ENCODE measurements around the gene GAPT. TPM values are rescaled to one million over a fixed set of nuclear protein-coding genes. Genes with fewer than 3 reads are reported as not detected.

Gene GAPT
- polyA plus RNA-seq, 3 donors, result 1.5 to 1.8 (median 1.7) TPM

DNA sequence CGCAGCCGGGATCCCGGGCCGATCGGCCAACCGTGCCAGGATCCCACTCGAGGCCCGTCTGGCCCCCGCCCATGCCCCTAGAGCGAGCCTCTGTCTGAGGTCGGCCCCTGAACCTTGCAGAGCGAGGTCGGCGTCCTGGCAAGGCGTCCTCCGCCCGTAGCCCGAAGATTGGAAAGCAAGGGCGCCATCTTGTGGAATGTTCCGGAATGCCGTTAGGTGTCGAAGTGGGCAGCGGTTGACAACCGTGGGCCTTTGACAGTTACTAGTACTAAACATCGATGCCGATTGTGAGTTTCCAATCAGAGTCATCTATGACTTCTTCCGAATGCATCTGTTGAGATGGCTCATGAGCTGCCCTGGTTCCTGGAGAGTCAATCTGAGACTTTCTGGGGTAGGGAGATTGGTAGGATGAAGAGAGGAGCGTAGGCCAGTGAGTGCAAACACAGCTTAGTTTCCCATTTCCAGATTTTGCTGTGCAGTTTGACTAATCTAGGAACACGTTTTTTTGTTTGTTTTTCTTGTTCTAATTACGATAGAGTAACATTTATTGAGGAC is 30.4 kb upstream of the GAPT start:
- peak; percentile 83 to 89 (median 86) for DNase-seq (ENCODE audit: low read depth in 3 of 3, low spot score in 2 of 3)

DNA sequence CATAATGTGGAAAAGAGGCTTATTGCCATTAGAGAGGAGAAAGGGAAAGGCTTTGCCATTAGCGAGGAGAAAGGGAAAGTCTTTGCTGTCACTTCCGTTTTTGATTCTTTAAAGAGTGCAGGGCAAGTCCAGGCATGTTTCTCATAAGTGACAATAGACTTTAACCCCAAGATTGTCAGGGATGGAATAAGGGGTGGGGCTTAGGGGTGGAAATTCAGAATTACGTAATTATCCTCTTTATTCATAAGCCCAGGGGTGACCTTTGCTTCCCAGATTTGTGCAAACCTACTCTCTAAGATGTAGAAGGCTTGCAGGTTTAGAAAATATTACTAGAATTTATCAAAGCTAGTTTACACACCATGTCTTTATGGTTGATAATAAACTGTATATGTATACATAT is 29.1 kb upstream of the GAPT start:
- DNase-seq (ENCODE audit: low read depth in 3 of 3, low spot score in 2 of 3), result no peak

DNA sequence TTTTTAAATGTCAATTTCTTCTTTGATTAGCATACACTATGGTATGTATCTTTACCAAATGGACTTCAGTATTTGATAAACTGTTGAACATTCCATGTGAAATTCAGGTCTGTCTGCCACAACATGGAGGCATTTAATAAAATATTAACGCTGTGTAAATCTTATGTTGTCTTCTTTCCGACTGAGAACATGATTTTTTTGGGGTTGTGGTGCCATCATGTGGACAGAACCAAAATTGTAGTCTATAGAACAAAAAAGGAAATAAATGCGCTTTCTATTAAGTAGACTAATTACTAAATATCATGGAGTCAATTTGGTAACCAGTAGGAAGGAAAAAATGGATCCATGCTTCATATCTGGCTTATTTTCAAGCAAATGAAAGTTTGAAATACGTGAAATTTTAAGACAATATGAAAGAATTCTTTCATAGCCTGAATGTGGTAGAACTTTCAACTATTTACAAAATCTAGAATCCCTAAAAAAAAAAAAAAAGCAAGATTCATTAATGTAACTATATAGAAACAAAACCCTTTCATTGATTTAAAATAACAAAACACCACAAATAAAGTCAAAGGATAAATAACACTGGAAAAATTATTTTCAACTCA is 28.5 kb upstream of the GAPT start:
- peak; percentile 27 to 51 (median 33) for DNase-seq (ENCODE audit: low read depth in 3 of 3, low spot score in 2 of 3)

DNA sequence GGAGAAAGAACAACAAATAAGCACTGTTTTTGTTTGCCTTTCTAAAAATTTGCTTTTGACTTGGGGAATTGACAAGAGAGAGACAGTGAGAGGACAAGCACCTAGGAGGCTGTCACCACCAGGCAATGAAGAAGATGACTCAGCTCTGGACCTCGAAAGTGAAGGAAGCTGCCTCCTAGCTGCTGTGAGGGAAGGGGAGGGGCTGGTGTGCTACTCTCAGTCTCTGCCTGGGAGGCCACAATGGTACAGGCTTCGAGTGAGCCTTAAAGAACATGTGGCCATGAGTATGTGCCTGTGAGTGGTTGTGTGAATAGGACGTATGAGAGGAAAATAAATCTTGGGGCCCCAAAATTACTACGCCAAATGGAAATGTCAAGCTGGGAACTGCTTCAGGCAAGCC is 24.3 kb upstream of the GAPT start:
- no peak for DNase-seq (ENCODE audit: low read depth in 3 of 3, low spot score in 2 of 3)

DNA sequence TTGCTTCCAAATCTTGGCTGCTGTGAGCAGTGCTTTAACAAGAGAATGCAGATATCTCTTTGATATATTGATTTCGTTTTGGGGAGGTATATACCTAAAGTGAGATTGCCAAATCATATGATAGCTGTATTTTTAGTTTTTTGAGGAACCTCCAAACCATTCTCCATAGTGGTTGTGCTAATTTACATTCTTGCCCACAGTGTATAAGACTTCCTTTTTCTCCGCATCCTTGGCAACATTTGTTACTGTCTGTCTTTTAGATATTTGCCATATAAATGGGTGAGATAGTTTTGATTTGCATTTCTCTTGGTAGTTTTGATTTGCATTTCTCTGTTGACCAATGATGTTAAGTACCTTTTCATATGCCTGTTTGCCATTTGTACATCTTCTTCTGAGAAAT is 21.3 kb upstream of the GAPT start:
- DNase-seq (ENCODE audit: low read depth in 3 of 3, low spot score in 2 of 3), result no peak

DNA sequence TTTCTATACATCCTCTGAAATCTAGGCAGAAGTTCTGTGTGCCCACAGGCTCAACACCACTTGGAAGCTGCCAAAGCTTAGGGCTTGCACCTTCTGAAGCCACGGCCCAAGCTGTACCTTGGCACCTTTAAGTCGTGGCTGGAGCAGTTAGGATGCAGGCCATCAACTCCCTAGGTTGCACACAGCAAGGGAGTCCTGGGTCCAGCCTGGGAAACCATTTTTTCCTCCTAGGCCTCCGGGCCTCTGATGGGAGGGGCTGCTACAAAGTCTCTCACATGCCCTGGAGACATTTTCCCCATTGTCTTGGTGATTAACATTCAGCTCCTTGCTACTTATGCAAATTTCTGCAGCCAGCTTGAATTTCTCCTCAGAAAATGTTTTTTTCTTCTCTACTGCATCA is 15.8 kb upstream of the GAPT start:
- DNase-seq (ENCODE audit: low read depth in 3 of 3, low spot score in 2 of 3), result no peak

DNA sequence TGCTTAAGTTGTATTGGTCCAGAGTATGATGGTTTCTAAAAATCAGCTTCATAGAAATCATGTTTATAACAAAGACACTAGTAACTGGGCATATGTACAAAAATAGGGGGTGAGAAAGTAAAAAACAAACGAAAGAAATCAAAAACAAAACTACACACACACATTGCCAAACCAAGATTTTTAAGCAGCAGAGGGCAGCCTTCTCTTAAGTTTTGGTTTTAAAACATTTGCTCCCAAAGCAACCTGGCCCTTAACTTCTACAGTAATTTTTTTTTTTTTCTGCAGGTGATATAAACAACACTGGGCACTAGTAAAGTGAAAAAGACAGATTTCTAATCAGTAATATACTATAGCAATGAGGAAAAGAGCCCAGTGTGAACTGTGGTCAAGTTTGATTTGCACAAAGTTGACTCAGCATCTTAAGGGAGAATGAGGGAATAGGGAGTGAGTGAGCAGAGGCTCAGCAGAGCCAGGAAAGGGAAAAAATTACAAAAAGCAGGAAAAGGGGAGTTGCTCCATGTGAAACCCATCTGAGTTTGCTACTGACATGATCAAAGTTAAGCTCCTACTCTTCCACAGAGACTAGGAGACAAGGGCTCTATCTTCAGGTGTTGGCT is 13.4 kb upstream of the GAPT start:
- DNase-seq (ENCODE audit: low read depth in 3 of 3, low spot score in 2 of 3), result no peak

DNA sequence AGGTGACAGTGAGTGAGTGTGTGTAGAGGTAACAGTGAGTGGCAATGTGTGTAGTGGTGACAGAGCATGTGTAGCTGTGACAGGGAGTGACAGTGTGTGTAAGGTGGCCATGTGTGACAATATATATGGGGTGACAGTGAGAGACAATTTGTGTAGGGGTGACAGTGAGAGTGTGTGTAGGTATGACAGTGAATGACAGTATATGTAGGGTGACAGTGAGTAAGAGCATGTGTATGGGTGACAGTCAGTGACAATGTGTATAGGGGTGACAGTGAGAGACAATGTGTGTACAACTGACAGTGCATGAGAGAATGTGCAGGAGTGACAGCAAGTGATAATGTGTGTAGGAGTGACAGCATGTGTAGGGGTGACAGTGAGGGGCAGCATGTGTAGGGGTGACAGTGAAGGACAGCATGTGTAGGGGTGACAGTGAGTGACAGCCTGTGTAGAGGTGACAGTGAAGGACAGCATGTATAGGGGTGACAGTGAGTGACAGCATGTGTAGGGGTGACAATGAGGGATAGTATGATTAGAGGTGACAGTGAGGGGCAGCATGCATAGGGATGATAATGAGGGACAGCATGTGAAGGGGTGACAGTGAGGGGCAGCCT is 10.1 kb upstream of the GAPT start:
- no peak for DNase-seq (ENCODE audit: low read depth in 3 of 3, low spot score in 2 of 3)

DNA sequence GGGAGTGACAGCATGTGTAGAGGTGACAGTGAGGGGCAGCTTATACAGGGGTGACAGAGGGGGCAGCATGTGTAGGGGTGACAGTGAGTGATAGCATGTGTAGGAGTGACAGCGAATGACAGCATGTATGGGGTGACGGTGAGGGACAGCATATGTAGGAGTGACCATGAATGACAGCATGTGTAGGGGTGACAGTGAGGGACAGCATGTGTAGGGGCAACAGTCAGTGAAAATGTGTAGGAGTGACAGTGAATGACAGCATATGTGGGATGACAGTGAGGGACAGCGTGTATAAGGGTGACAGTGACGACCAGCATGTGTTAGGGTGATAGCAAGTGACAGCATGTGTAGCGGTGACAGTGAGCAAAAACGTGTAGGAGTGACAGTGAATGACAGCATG is 9.4 kb upstream of the GAPT start:
- DNase-seq (ENCODE audit: low read depth in 3 of 3, low spot score in 2 of 3), result no peak

DNA sequence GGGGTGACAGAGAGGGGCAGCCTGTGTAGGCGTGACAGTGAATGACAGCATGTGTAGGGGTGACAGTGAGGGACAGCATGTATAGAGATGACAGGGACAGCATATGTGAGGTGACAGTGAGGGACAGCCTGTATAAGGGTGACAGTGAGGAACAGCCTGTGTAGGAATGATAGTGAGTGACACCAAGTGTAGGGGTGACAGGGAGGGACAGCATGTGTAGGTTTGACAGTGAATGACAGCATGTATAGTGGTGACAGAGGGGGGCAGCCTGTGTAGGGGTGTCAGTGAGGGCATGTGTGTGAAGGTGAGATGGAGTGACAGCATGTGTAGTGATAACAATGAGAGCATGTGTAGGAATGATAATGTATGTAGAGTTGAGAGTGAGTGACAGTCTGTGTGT is 8.7 kb upstream of the GAPT start:
- no peak for DNase-seq (ENCODE audit: low read depth in 3 of 3, low spot score in 2 of 3)

DNA sequence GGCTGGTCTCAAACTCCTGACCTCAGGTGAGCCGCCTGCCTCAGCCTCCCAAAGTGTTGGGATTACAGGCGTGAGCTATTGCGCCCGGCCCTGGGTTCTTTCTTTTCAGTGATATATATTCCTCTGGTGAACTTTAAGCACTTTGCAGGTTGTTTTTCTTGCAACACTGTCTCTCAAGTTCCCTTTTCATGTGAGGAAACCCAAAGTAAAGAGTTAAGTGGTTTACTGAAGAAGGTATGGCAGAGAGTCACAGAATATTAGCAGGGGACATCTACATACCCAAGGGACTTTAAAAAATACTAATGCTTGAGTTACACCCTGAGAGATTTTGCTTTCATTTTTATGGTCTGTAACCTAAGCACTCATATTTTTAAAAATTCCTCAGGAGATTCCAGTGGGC is 6.7 kb upstream of the GAPT start:
- DNase-seq (ENCODE audit: low read depth in 3 of 3, low spot score in 2 of 3), result no peak

DNA sequence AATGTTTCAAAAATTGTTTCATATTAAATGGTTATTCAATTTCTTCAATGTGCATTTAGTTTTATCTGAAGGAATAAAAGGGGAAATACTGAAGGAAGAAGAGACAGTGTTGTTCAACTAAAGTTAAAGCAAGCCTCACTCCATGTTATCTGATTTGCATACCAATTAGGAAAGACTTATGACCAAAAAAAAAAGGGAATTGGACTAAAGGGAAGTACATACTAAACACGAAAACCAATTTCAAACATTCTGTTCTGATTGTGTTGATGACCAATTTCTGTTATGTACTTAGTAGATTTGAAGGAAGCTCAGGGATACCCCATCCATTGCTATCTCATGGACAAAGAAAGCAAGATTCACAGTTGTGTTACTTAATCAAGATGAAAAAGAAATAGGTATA is 4.9 kb upstream of the GAPT start:
- DNase-seq (ENCODE audit: low read depth in 3 of 3, low spot score in 2 of 3), result no peak

DNA sequence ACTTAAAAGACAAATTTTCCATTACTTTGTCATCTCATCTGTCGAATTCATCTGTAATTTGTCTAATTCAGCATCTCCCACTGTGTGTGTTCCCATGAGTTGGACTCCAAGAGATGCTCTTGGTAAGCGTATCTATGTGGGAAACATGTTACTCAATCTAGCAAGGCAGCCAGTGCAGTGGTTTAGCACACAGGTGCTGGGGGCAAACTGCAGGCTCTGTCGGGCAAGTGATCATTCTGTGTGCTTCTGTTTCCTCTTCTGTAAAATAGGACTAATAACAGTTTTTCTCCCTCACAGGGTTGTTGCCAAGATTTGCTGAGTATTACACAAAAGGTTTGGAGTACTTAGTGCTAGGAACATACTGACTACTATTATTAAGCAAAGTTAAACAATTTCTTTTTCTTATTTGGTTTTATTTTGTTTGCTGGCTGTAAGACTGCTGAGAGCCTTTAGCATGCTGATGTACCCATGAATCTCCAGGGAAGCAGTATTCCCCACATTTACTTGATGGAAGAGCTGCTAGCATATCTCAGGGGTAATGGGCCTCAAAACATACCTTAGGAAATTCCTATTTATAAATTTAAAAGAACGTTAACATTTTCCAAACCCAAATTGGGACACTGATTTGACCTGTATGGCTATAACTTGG is 709 bp upstream of the GAPT start:
- DNase-seq (ENCODE audit: low read depth in 3 of 3, low spot score in 2 of 3), result no peak

DNA sequence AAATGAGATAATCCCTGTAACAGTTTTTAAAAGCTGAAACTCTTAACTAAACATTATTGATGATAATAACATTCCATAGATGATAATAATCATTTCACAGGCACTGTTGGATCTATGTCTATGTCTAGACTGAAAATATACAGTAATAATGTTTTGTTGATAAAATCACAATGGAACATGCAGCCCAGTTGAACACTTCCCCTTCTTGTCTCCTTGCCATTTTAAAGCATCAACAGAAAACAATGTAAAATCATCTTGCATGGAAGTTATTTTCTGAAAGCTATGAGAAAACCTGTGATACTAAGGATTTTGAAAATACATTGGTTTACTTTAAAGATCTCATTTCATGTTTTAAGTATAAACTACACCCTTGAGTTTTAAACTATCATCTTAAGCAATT is 1.9 kb downstream of the GAPT start:
- no peak for DNase-seq (ENCODE audit: low read depth in 3 of 3, low spot score in 2 of 3)

DNA sequence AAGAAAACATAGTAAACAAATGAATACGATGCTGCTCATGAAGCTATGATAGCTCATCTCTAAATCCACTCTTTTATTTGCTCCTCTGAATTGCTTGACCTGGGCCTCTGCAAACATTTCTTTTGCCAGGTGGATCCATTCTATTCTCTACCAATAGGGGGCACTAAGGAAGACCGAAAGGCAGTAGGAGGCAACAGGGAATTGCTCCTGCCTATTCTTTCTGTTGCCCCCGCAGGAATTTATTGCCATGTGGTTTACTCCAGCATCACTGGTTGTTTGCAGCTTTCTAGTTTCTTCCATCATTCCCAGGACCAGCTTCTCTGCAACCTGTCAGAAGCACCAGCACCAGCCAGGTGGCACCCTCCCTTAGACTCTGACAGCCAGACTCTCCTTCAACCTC is 5.3 kb downstream of the GAPT start:
- DNase-seq (ENCODE audit: low read depth in 3 of 3, low spot score in 2 of 3), result no peak

DNA sequence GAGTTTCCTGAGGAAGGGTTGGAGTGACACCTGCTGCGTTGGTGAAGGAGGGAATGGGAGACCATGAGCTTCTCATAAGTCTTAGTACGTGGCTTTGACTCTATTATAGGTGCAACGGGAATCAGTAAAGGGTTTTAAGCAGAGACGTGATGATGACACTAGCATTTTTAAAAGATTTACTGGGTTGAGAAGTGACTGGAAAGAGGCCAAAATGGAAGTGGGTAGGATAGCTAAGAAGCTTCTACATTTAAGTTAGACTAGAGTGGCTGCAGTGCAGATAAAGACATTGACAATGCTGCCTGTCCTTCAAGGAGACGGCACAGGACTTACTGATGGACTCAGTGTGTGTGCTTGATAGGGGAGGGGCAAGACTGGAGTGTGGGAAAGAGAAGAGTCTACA is 6.2 kb downstream of the GAPT start:
- DNase-seq (ENCODE audit: low read depth in 3 of 3, low spot score in 2 of 3), result no peak

DNA sequence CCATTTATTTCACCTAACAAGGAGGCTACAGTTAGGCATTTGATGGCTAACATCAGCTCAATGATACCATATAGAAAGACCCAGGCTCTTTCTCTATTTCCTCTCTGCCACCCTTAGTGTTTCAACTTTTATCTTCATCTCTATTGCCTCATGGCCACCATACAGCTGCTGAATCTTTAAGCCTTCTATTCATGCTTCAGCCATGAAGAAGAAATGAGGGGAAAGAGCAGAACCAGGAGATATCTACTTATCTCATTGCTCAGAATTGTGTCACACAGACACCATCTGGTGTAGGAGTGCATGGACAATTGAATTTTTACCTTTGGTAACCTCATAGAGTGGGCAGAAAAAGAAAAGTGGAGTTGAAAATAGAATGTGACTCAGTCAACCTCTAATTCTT is 6.7 kb downstream of the GAPT start:
- DNase-seq (ENCODE audit: low read depth in 3 of 3, low spot score in 2 of 3), result no peak

DNA sequence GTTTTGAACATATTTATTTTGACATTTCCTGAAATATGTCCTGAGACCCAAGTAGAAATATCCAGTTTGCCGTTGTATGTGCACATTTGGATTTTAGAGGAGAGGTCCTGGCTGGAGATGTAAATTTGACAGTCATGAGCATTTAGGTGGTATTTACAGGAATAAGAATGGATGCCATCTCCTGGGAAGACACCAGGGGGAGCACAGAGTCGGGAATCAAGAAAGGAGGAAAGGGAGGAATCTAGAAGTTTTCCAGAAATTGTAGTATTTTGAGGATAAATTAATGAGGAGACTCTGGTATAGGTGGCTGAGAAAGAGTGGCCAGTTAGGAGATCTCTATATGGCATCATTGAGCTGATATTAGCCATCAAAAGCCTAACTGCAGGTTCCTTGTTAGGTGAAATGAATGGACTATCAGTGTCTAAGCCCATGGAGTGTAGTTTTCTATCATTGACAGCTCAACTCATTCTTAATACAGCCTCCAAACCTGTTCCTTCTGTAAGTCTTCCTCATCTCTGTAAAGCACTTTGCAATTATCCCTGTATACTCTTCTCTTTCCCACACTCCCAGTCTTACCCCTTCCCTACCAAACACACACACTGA is 7.2 kb downstream of the GAPT start:
- peak; percentile 1 to 9 (median 5) for DNase-seq (ENCODE audit: low read depth in 3 of 3, low spot score in 2 of 3)

DNA sequence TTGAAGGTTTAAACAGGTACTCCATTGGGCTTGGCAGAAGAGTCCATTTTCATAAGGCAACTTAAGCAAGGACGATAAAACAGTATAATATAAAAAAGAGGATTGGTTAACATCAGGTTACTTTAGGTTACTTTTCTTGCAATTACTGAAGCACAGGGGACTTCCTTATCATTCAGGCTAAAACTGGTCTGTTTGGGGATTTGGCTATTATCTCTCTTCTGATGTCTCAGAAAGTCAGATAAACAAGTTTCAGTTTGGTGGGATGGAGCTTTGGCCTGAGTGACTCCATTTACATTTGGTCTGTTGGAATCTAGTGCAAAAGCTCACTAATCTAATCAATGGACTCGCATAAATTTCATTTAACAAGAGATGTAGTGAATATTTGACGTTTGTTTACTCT is 8.0 kb downstream of the GAPT start:
- no peak for DNase-seq (ENCODE audit: low read depth in 3 of 3, low spot score in 2 of 3)

DNA sequence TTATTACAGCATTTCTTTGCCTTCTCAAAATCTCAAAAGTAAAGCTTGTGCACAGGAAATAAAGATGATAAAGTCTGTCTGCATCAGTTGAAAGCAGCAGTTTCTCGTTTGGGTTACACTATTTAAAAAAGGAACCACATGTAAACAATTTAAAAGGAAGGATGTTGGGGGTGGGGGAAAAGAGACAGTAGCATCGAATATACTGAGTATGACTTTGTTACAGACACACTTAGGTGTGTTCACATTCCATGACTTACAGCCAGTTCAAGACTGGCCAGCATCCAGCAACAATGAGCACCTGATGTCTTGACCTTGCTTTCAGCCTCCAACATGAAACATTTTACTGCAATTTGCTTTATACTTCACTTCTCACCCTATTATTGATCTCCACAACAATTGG is 8.7 kb downstream of the GAPT start:
- no peak for DNase-seq (ENCODE audit: low read depth in 3 of 3, low spot score in 2 of 3)

DNA sequence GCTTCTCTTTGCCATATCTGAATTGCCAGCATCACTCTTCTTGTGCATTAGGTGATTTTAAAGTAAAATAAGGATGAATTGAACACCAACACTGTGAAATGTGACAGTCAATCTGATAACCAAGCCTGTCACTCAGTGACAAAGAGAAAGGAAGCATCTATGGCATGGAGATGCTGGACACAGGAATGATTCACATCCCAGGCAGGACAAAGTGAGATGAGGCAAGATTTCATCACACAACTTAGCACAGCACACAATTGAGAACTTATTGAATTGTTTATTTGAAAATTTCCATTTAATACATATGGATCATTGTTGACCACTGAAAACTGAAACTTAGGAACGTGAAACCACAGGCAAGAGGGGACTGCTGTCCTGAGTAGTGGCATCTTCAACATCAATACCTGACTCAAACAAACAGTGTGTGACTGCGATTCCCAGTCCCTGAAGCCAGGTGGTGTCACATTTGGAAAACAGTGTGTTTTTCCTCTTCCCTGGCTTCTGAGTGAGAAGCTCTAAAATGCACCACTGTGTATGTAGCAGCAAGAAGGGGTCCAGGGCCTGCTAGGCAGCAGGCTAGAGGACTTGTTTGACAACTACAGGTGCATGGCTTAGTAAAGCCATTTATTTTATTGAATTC is 10.7 kb downstream of the GAPT start:
- no peak for DNase-seq (ENCODE audit: low read depth in 3 of 3, low spot score in 2 of 3)

Data from right renal cortex interstitium (tissue), 3 donors.